HL-60 (cell line): Measurements from ENCODE around the gene H1-8.

Experiments used
- DNase-seq, 2 experiments: peaks; one replicate each; pipeline ENCODE4 v3.0.0-alpha.2; 2010 to 2020; ENCODE audit warnings: low read depth in 1 of 2, low spot score in 1 of 2
- H3K27ac ChIP-seq: fragments of 250-450 bp; sonication (Bioruptor Pico); replicated peaks from 2 replicates; pipeline ENCODE4 v1.5.1; 2020; ENCODE audit warnings: mild to moderate bottlenecking, moderate library complexity
- H3K27me3 ChIP-seq: fragments of 250-450 bp; sonication (Bioruptor Pico); 2 replicates; pipeline ENCODE4 v1.5.1; 2021; ENCODE audit warnings: mild to moderate bottlenecking, moderate library complexity; ENCODE audit not compliant: insufficient read depth, poor library complexity, severe bottlenecking
- H3K4me3 ChIP-seq: replicated peaks from 2 replicates; pipeline ENCODE4 v1.5.1; 2011; ENCODE audit warnings: mild to moderate bottlenecking, control low read depth, low read length; ENCODE audit not compliant: insufficient read depth
- GABPA ChIP-seq: IDR thresholded peaks from 2 replicates; pipeline ENCODE4 v1.6.1; 2012; ENCODE audit warnings: low read depth
- POLR2AphosphoS5 ChIP-seq: IDR thresholded peaks from 2 replicates; pipeline ENCODE4 v1.6.1; 2012; ENCODE audit warnings: low read depth
- SPI1 ChIP-seq: IDR thresholded peaks from 2 replicates; pipeline ENCODE4 v1.6.1; 2012; ENCODE audit warnings: low read depth, mild to moderate bottlenecking, borderline replicate concordance
- TF ChIP-seq, protein P1 (sequence below): IDR thresholded peaks from one replicate; pipeline ENCODE4 v1.5.1; 2011; ENCODE audit warnings: low read length, control low read depth, inconsistent platforms; ENCODE audit not compliant: insufficient read depth
- TF ChIP-seq, protein P2 (sequence below): IDR thresholded peaks from 2 replicates; pipeline ENCODE4 v1.6.1; 2012; ENCODE audit warnings: low read depth; ENCODE audit not compliant: insufficient replicate concordance

The H1-8 gene

DNA sequence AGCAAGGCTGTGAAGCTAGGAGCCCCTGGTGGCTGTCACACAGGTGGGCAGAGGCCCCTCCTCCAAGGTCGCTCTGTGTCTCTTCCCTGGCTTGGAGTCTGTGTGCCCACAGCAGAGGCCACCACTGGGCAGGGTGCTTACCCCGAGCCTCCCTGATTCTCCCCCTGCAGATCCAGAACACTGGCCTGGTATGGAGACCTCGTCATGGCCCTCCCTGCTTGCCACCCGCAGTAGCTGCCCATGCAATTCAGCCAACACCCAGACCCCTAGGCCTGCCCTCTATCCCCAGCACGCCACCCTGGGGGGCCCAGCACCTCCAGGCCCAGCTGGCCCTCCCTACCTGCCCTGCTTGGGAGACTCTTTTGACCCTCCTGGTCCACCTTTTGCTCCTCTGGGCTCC lies 20.0 kb upstream of the H1-8 start:
- H3K27ac ChIP-seq = no peak overlapping the region
- H3K4me3 ChIP-seq = no peak overlapping the region
- no peak for DNase-seq
- TF ChIP-seq SPI1 = no peak
- TF ChIP-seq POLR2AphosphoS5 = no peak
- TF ChIP-seq, protein P1, sequence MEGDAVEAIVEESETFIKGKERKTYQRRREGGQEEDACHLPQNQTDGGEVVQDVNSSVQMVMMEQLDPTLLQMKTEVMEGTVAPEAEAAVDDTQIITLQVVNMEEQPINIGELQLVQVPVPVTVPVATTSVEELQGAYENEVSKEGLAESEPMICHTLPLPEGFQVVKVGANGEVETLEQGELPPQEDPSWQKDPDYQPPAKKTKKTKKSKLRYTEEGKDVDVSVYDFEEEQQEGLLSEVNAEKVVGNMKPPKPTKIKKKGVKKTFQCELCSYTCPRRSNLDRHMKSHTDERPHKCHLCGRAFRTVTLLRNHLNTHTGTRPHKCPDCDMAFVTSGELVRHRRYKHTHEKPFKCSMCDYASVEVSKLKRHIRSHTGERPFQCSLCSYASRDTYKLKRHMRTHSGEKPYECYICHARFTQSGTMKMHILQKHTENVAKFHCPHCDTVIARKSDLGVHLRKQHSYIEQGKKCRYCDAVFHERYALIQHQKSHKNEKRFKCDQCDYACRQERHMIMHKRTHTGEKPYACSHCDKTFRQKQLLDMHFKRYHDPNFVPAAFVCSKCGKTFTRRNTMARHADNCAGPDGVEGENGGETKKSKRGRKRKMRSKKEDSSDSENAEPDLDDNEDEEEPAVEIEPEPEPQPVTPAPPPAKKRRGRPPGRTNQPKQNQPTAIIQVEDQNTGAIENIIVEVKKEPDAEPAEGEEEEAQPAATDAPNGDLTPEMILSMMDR = no peak
- H3K27me3 ChIP-seq = no peaks in the 10 kb centered on the region

DNA sequence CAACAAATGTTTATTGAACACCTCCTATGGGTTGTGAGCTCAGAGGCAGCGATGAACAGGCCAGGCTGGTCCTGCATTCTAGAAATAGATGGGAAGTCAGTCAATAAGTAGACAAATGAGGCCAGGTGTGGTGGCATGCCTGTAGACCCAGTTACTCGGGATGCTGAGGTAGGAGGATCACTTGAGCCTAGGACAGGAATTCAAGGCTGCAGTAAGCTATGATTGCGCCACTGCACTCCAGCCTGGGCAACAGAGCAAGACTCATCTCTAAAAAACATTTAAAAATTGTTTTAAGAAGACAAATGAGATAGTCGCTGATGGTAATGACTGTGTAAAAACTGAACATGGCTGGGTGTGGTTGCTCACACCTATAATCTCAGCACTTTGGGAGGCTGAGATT lies 18.9 kb upstream of the H1-8 start:
- H3K27ac ChIP-seq = no peak overlapping the region
- TF ChIP-seq POLR2AphosphoS5 = no peak
- TF ChIP-seq, protein P1 = no peak
- TF ChIP-seq SPI1 = no peak
- no peak for TF ChIP-seq GABPA
- TF ChIP-seq, protein P2, sequence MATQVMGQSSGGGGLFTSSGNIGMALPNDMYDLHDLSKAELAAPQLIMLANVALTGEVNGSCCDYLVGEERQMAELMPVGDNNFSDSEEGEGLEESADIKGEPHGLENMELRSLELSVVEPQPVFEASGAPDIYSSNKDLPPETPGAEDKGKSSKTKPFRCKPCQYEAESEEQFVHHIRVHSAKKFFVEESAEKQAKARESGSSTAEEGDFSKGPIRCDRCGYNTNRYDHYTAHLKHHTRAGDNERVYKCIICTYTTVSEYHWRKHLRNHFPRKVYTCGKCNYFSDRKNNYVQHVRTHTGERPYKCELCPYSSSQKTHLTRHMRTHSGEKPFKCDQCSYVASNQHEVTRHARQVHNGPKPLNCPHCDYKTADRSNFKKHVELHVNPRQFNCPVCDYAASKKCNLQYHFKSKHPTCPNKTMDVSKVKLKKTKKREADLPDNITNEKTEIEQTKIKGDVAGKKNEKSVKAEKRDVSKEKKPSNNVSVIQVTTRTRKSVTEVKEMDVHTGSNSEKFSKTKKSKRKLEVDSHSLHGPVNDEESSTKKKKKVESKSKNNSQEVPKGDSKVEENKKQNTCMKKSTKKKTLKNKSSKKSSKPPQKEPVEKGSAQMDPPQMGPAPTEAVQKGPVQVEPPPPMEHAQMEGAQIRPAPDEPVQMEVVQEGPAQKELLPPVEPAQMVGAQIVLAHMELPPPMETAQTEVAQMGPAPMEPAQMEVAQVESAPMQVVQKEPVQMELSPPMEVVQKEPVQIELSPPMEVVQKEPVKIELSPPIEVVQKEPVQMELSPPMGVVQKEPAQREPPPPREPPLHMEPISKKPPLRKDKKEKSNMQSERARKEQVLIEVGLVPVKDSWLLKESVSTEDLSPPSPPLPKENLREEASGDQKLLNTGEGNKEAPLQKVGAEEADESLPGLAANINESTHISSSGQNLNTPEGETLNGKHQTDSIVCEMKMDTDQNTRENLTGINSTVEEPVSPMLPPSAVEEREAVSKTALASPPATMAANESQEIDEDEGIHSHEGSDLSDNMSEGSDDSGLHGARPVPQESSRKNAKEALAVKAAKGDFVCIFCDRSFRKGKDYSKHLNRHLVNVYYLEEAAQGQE = no peak
- H3K27me3 ChIP-seq = no peaks in the 10 kb centered on the region

DNA sequence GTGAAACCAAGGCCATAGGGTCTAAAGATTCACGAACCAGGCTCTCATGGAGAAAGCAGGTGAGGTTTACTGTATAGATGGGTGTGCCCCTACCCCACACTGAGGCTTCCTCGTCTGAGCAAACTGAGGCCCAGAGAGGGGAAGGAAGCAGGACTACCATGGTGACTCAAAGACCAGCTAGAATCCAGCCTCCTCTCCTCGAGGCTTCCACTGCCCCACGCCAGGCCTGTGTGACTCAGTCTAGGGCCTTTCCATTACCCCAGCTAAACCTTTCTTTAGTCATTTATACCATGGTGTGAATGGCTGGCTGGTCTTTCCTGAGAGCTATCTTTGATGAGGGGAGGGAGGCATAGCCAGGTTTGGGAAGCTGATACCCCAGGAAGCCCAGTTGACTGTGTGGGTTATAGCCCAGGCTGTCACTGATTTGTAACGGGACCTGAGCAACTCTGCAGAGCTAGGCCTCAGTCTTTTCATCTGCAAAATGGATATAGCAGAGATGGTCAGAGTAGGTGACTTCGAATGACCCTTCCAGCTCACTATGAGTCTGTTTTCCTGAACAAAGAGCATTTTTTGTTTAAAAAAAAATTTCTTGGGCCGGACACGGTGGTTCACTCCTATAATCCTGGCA lies 17.5 kb upstream of the H1-8 start:
- TF ChIP-seq, protein P2 = no peak
- TF ChIP-seq GABPA = no peak
- Histone ChIP-seq H3K27ac (peak overlapping the region; percentile 78), H3K4me3 (no peak overlapping the region), H3K27me3 (no peaks in the 10 kb centered on the region)
- DNase-seq = no peak

More for the DNA sequence above, 18.9 kb upstream of the H1-8 start:
- DNase-seq = no peak
- no peak overlapping the region for H3K4me3 ChIP-seq

DNA sequence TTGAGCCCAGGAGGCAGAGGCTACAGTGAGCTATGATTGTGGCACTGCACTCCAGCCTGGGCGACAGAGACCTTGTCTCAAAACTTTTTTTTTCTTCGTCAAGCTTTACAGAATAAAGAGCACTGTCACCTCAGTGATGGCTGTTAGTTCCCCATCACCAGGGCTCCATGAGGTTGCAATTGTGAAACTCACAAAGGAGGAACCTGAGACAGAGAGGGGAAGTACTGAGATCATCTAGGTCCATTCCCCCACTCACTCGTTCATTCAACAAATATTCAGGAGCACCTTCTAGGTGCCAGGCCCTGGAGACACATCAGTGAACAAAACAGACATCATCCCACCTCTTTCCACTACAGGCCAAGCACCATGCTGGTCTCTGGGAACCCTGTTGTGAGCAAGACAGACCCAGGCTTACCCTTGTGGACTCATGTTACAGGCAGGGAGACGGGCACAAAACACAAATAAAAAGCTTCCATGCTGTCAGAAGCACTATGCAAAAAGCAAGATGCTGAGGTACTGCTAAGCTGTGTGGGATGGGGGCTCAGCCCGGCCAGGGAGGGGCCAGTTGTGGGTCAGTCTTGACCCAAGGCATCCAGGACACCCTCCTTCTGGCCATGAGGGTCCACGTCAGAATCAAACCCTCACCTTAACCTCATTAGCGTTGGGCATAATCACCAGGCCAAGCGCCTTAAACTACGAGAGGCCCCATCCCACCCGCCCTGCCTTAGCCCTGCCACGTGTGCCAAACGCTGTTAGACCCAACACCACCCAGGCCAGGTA lies 16.7 kb upstream of the H1-8 start:
- Histone ChIP-seq H3K27me3 (no peaks in the 10 kb centered on the region), H3K4me3 (no peak overlapping the region), H3K27ac (peak overlapping the region; percentile 78)
- TF ChIP-seq GABPA (no peak), SPI1 (peak; percentile 94), POLR2AphosphoS5 (0 out of 2 replicates have a peak, but pooled peaks have one; percentile 46)
- TF ChIP-seq, protein P1 = no peak
- TF ChIP-seq, protein P2 = no peak
- DNase-seq = peak; percentile 85 to 93
